K562 (cell line): ENCODE measurements around the gene LIMD2.

Experiments used
- CTCF ChIP-seq, 3 experiments: IDR thresholded peaks in 2 of 3; conservative IDR thresholded peaks in 1 of 3; 2 replicates each; pipeline ENCODE4 v1.5.1; 2011 to 2012; ENCODE audit warnings: low read length in 3 of 3, mild to moderate bottlenecking in 3 of 3, control low read depth in 2 of 3, improper control_type of control experiment in 1 of 3, inconsistent platforms in 1 of 3, low read depth in 1 of 3, mixed read lengths in 1 of 3, moderate library complexity in 1 of 3; ENCODE audit not compliant: insufficient read depth in 2 of 3
- GABPB1 ChIP-seq: sonication (generic); formaldehyde crosslinking; IDR thresholded peaks from 2 replicates; pipeline ENCODE4 v1.8.0; 2022; ENCODE audit warnings: mild to moderate bottlenecking, missing genetic modification reagents
- POLR2A ChIP-seq: fragments of 450-650 bp; conservative IDR thresholded peaks from 2 replicates; pipeline ENCODE4 v1.6.1; 2016
- RBFOX2 ChIP-seq: fragments of 200-400 bp; formaldehyde crosslinking; IDR thresholded peaks from 2 replicates; pipeline ENCODE4 v1.6.1; 2017; ENCODE audit warnings: low read depth, mild to moderate bottlenecking, low read length, moderate library complexity
- STAT5B ChIP-seq: fragments of 250-450 bp; sonication (Bioruptor Pico); IDR thresholded peaks from 2 replicates; pipeline ENCODE4 v1.8.0; 2021; ENCODE audit warnings: mild to moderate bottlenecking, inconsistent platforms
- XRCC4 ChIP-seq: IDR thresholded peaks from one replicate; pipeline ENCODE4 v1.6.1; 2011; ENCODE audit not compliant: insufficient read depth, insufficient read length; ENCODE audit errors: extremely low read depth
- ZBTB7A ChIP-seq: IDR thresholded peaks from 2 replicates; pipeline ENCODE4 v1.6.1; 2011; ENCODE audit warnings: low read depth, mild to moderate bottlenecking, low read length, moderate library complexity, borderline replicate concordance; ENCODE audit not compliant: control insufficient read depth
- ZFX ChIP-seq: sonication (generic); formaldehyde crosslinking; IDR thresholded peaks from 2 replicates; pipeline ENCODE4 v1.8.0; 2022; ENCODE audit warnings: mild to moderate bottlenecking, missing genetic modification reagents, moderate library complexity

GRCh38 chr17:63685041-63685440, 14.9 kb downstream of the LIMD2 start:
- no peak for TF ChIP-seq XRCC4
- no peak for TF ChIP-seq POLR2A
- TF ChIP-seq STAT5B (CRISPR knock-in tag), result no peak
- TF ChIP-seq ZFX (CRISPR knock-in tag), result no peak
- no peak for TF ChIP-seq CTCF (IDR thresholded peaks at IDR 0.05 in 2 of 3, conservative IDR thresholded peaks at IDR 0.05 in 1 of 3; ENCODE audit: insufficient read depth in 2 of 3, low read depth in 1 of 3, low read length in 3 of 3)
- TF ChIP-seq RBFOX2, result no peak
- no peak for TF ChIP-seq GABPB1 (CRISPR knock-in tag)
- no peak for TF ChIP-seq ZBTB7A
